HG03432 (cell line): ENCODE measurements around the gene ALDH3B2.
"Not testable (repeated sequence)": the region's sequence is repeated elsewhere in the genome, so short reads cannot be mapped to it uniquely, and the experiment has no call there.

Source experiments
- ATAC-seq: cut with Tn5 transposase; IDR thresholded peaks from one replicate; pipeline ENCODE4 v1.9.1; 2021; ENCODE audit warnings: mild to moderate bottlenecking, moderate library complexity; ENCODE audit not compliant: unreplicated experiment

The ALDH3B2 gene

DNA sequence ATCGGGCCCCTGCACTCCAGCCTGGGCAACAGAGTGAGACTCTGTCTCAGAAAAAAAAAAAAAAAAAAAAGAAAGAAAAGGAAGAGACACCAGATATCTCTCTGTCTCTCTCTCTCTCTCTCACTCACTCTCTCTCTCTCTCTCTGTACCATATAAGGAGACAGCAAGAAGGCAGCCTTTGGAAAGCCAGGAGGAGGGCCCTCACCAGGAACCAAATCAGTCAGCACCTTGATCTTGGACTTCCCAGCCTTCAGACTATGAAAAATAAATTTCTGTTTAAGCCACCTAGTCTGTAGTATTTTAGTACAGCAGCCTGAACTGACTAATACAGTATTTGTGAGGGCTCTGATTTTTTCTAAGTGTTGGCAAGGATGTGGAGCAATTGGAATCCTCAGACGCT lies 13.6 kb upstream of the ALDH3B2 start:
- ATAC-seq: no peak

DNA sequence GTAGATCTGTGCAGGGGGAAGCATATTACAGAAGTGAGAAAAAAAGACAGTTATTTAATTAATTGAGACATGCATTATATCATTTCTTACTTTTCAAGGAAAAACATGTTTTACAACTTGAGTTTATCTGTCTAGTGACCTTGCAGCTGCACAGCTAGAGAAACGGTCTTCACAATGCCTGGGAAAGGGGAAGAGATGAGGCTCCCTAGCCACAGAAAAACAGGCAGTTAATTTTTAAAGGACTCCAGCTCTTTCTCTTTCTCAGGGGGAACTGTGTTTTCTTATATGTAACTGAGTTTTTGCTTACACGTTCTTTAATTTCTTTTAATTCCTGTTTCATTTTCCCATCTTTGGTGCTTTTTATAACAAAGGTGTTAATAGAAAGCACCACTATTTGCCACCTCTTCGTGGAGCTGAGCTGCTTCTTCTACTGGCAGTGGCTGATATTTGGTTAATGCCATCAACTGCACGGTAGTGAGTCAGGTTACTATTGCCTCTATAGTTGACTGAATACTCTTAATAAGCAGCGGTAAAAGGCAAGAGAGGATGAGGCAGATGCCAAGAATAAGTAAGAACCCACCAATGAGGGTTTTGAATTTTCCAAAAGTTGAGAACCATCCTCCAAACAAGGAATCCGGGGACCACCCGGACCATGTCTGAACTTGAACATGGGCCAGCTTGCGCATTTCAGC lies 11.4 kb upstream of the ALDH3B2 start:
- ATAC-seq: not testable (repeated sequence)

DNA sequence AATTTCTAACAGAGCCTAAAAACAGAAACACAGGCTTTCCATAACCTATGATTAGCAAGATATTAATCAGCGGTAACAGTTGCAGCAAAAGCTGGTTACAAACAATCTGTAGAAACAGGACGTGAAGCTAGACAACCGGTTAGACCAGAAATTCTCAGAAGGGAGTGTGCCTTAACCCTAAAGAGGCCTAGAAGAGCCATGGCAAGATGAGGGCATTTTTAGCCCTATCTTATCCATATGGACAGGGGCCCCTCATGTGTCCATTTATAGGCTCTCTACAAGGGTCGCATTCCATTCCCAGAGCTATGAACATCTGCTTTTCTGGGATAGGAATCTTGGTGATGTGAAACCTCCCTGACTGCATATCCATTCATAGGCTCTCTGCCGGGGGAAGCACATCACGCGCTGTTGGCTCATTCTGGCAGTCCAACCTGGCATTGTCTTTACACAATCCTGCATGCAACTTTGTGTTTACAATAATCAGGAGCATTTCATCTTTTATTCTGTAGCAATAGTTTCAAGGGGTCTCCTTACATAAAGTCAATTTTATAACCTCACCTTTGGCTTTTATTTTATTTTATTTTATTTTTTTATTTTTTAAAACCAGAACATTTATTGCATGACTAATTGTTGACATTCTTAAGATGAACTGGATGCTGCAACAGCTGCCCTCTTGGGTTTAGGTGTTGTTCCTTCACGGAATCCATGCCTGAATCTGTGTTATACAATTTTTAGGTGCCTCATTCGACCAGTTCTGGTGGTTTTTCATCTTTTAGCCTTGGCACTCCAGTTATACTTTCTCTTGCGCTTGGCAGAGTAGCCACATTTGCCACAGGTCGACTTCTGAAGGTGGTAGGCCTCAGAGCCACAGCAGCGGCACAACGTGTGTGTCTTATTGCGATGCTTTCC lies 8.0 kb upstream of the ALDH3B2 start:
- ATAC-seq: not testable (repeated sequence)

DNA sequence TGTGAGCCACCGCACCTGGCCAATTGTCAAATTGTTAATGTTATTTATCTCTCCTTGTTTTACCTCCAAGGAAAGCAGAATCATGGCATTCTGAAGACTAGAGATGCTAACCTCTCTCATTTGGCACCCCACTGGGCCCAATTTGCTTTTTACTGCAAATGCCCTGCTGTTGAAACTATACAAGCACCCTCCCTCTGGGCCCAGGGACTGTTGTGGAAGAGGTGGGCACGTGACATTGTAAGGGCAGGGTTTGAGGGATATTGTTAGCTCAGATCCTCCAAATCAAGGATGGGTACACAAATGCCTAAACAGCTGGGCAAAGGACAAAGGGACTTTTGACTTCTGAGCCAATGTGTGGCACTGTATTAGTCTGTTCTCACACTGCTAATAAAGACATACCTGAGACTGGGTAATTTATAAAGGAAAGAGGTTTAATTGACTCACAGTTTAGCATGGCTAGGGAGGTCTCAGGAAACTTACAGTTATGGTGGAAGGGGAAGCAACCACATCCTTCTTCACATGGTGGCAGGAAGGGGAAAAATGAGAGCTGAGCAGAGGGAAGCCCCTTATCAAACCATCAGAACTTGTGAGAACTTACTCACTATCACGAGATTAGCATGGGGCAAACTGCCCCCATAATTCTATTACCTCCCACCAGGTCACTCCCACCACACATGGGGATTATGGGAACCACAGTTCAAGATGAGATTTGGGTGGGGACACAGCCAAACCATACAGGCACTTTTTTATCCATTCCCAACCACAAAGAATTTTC lies 6.5 kb upstream of the ALDH3B2 start:
- ATAC-seq: no peak

DNA sequence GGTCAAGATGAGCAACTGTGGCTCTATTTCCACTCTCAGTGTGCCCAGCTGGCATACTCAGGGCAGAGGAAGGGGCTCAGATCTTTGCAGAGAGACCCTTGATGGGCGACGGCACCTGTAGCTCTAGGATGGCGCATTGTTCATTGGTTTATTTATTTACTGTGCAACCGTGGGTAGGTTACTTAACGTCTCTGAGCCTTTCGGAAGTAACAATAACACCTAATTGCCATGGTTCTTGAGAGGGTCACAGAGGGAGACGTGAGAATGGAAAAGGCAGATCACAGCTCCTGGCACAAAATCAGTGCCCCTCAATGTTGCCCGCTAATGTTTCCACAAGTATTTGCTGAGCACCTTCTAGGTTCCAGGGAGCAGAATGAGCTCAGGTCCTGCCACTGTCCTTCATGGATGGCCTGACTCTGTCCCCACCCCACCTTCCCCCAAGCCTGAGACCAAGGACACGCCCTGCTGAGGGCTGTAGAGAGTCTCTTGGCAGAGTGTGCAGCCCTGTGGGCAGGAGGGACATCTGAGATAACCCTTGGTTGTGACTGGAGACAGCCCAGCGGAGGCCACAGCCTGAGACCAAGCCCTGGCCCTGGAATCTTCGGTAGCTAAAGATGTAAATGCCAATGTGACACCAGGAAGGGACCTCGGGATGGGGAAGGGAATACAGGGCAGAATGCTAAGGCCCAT lies 780 bp upstream of the ALDH3B2 start:
- ATAC-seq: no peak

DNA sequence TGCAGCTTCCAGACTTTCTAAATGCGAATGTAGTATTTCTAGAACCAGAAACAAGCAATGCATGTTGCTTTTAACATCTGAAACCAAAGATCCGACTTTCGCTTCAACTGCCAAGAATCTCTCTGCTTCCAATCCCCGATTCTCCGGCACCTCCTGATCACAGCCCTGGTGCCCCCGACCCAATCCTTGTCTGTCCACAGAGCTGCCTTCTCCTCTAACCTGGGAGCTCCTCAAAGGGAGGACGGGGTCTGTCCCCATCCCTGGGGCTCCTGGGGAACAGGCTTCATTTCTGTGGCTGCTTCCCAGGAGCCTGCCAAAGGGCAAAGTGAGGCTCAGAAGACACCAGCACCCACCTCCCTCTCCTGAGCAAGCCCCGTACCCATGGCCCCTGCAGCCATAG lies 521 bp downstream of the ALDH3B2 start:
- ATAC-seq: no peak

DNA sequence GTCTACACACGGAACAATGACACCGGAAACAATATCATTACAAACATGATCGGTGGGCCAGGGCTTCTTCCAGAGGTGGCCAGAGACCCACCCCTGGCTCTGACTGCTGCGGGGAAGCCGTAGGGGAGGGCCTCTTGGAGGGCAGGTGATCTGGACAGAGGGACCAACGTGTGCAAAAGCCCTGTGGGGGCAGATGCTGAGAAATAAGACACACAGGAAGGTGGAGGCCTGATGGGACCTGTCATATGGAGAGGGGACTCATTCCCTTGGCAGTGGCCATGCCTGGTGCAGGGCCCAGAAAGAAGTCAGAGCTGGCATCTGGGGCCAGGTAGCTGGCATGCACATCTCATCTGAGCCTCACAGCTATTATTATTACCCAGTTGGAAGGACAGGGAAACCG lies 1.1 kb downstream of the ALDH3B2 start:
- no peak for ATAC-seq

DNA sequence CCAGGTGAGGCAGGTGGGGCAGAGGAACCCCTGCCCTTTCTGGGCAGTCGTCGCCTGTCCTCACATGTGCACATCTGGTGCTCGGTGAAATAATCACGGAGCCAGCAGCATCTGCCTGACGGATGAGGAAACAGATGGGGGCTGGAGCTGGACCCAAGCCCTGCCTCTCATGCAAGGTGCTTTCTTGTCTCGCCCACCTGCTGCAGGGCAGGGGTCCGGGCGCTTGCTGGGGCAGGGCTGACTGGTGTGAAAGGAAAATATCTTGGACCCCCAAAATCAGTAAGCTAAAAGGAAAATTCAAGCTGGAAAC lies 3.3 kb downstream of the ALDH3B2 start:
- ATAC-seq: no peak

DNA sequence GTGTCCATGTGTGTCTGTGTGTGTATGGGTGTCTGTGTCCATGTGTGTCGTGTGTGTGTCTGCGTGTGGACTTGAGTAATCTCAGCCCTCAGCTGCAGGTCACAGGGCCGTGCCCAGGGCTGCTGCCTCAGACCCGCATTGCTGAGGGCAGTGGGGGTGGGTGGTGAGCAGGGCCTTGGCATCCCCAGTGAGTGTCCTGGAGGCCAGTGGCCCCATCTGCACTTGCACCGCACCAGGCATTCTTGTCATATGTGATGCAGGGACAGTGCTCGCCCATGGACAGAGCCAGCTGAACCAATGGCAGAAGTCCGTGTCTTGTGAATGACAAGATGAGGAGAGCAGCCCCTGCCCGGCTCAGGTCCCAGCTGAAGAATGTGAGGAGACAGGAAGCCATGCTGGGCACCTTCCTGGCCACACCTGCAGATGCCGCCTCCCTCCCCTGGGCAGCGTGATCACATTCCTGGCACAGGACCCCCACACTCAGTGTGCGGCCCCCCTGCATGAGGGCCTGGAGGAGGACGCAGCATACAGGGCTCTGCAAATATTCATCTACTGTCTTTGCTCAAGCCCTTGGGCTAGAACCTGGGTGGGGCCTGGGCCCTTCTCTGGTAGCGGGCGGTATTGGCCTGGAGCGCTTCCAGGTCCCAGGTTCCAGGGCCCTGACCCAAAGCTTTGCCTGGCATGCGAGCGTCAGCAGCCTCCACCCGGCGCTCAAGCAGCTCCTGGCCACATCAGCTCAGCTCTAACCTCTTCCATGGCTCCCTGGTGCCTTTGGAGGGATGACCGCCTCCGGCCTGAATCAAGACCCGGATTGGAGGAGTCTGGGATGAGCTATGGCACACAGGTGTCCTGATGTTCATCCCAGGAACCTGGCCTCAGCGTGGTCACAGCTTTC lies 3.9 kb downstream of the ALDH3B2 start:
- ATAC-seq: no peak

DNA sequence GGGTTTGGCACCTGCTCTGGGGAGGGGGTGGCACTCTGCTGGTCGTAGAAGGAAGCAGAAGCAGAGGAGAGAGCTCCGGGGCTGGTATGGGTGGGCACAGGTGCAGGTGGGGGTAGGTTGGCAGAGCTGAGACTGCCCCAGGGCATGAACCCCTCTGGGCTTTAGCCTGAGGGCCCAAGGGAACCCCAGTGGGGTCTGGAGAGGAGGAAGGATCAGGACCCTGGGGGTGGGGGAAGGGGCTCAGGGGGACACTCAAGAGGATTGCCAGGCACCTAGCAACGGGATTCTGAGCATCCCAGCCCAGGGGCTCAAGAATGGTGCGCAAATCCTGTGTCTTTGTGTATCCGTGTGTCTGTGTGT lies 6.3 kb downstream of the ALDH3B2 start:
- no peak for ATAC-seq

DNA sequence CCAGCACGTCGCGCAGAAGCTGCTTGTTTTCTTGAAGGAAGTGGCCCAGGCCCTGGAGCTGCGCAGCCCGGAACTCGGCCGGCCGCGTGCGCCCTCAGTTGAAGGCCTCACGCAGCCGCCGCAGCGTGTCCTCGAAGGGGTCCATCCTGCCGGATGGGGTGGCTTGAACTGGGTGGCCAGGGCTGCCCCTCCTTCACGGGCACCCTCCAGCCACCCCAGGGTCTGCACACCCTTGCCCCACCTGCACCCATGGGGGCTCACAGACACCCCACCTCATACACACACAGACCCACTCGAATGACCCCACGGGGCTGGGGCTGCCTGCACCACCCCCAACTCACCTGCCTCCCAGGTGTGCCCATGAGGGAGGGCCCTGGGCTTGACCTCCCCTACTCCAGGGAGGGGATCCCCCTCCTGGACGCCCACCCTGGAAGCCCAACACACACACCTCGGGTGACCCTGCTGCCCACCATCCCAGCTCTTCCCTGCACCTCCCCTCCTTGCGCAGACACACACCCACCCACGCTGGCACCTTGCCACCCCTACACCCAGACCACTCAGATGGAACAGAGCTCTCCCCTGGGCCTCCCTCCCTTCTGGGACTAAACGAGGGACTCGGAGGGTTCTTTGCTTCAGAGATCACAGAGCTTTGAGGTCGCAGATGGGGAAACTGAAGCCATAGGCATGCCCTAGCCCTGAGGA lies 6.8 kb downstream of the ALDH3B2 start:
- no peak for ATAC-seq

DNA sequence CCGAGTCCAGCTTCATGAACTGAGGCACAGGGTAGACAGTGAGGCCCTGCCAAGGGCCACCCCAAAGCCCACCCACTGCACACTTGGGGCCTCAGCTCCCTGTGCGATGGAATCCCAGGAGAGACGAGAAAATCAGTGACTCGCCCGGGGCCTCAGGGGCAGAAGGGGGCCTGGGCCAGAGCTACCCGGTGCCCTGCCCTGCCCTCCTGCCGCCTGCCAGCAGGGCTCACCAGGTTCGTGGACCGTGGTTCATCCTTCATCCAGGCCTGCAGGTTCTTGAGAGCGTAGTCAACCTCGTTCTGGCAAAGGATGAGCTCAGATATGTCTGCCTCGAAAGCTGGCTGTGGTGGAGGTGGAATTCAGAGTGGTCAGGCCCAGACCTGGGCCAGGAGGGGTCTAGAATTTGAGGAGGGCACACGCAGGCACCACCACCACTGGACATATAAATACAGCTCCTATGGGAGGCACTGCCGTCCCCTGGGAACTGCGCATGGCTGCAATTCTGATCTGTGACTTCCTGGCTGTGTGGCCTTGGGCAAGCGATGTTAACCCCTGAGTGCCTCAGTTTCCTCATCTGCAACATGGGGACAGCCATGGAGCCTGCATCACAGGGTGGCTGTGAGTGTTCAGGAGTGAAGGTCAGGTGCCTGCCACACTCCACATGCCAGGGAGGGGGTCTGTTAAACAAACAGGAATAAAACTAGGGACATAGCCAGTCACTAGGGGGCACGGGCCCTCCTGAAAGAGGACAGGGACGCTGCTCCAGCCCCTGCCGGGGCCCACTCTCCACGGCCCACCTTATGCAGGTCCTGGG lies 7.5 kb downstream of the ALDH3B2 start:
- no peak for ATAC-seq

DNA sequence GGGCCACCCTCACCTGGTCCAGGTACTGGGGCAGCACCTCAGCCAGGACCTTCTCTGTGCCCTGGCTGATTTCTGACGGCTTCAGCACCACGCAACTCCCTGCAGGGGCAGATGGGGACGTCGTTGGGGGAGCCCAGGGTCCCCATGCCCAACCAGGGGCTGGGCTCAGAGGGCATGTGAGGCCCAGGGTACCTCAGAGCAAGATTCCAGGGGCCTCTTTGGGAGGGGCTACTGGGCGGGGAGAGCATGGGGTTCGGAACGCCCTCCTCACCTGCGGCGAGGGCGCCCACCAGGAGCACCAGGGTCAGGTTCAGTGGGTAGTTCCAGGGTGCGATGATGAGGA lies 8.1 kb downstream of the ALDH3B2 start:
- no peak for ATAC-seq

DNA sequence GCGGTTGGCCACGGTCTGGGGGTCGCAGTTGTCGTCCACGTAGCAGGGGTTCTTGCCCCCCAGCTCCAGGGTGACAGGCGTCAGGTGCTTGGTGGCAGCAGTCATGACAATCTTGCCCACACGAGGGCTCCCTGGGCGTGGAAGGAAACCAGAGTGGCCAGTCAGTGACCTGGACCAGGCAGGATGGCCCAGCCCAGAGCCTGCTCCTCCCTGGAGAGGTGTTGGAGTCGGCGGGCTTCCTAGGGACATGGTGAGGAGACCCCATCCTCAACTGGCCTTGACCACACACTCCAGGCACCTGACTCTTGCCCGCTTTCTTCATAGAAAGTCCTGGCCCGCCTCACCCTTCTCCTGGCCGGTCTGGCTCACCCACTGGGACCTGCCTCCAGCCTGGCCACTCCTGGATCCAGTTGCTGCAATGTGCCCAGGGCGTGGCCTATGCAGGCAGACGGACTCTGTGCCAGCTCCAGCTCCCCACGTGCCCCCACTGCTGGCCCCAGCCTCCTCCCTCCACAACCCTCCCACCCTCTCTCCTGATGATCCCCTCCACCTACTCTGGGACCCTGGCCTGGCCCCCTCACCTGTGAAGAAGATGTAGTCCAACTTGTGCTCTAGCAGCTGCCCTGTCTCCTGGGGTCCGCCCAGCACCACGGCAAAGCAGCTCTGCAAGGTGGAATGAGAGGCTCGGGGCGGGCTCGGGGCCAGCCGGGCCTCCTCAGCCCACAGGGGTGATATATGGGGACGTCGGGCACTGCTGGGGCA lies 8.7 kb downstream of the ALDH3B2 start:
- ATAC-seq: no peak

DNA sequence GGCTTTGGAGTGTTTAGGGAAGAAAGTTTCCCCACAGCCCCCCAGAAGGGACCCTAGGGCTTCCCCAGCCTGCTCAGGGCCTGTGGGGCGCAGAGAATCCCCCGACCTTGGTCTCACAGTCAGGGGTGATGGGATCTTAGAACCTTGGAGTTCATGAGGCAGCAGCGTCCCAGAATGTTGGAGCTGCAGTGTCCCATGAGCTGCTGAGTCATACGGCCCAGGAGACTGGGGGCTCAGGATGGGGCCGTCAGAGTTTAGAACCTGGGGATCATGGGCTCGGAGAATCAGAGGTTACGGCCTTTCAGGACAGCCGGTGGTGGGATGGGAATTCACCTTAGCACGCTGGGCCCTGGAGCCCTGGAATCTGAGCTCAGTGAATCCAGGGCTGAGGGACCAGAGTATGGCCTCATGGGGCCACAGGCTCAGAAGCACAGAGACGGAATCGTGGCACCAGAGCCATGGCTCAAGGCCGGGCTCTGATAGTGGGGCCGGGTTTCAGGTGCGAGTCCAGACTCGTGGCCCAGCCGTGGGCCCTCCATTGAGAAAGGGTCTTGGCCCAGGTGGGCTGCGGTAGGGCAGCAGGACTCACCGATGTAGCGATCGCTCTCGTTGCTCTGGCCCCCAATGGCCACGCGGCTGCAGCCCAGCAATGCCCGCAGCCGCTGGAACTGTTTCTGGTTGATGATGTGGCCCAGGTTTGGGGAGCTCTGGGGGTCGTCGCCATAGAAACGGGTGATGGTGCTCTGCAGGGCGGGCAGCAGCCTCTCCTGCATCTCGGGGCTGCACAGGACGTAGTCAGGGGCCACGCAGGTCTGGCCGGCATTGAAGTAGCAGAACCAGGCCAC lies 9.5 kb downstream of the ALDH3B2 start:
- ATAC-seq: no peak

DNA sequence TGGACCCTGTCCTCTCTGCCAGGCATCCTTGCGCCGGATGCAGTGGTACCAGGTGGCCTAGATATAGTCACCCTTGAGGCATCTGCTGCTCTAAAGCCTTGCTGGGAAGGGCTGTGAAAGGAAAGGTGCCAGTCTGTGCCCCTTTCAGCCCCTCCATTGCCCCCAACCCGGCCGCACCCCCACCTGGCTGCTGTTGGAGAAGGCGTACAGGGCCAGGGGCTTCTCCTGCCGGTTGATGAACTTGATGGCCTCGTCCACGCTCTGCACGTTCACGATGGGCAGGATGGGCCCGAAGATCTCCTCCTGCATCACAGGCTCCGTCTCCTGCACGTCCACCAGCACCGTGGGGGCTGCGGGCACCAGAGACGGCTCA lies 10.2 kb downstream of the ALDH3B2 start:
- no peak for ATAC-seq

DNA sequence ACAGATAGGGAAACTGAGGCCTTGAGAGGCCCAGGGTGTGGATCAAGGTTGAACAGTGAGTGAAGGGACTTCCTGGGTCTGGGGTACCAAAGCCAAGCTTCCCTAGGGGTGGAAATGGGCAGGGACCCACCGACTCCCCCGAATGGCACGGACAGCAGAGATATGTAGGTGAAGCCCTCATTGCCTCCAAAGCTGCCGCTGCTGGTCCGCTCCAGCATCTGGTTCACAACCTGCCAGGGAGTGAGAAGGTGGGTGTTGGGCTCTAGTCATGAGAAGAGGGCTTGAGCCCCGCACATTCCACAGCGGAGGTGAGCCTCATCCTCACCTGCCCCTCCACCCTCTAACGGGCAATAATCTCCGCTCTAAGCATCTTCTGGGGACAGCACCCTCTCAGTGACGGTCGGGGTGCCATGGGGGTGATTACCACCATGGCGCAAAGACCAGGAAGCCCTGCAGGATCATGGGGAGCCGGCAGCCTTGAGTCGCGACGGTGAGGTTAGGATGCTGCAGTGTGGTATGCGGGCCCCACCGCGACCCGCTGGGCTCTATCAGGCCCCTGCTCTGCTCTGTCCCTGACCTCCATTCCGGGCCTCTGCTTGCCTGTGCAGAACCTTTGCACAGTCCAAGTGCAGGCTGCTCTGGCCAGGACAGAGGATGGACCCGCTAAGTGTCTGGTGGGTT lies 10.8 kb downstream of the ALDH3B2 start:
- no peak for ATAC-seq
